Prostate gland (tissue), 2 donors: ENCODE measurements around the gene GDPD5.

Source experiments
- CTCF ChIP-seq, 4 experiments: fragments of 200-600 bp in 2 of 4; fragments of 450-650 bp in 2 of 4; sonication (generic) in 2 of 4; IDR thresholded peaks; 1 replicate in 3 of 4; 2 replicates in 1 of 4; pipeline ENCODE4 v1.5.1; 2016 to 2019; ENCODE audit warnings: antibody characterized with exemption in 4 of 4, mild to moderate bottlenecking in 2 of 4, moderate library complexity in 2 of 4
- POLR2A ChIP-seq: fragments of 450-650 bp; IDR thresholded peaks from one replicate; pipeline ENCODE4 v1.6.1; 2016; ENCODE audit warnings: antibody characterized with exemption, mild to moderate bottlenecking

- TF ChIP-seq CTCF (IDR thresholded peaks at IDR 0.05): no peak
- no peak for TF ChIP-seq POLR2A
Observed at GRCh38 chr11:75403037-75403436, 122.7 kb downstream of the GDPD5 start.
